ENCODE data around the gene CTR9. TPM values are rescaled to one million over a fixed set of nuclear protein-coding genes. Genes with fewer than 3 reads are reported as not detected.

Gene CTR9
- total and polyA plus RNA-seq, 12 donors: 13.8 to 58.4 (median 32.4) TPM

GRCh38 chr11:10796191-10796590 lies 45.1 kb downstream of the CTR9 start:
- no peak overlapping the region for H3K27ac ChIP-seq
- no peak for TF ChIP-seq POLR2A (IDR thresholded peaks at IDR 0.05)
- TF ChIP-seq CTCF (IDR thresholded peaks at IDR 0.05): no peak
- peaks cover 0 to 3% of the 10 kb centered on the region in 2 donors for H3K4me1 ChIP-seq (replicated peaks in 1 of 2)
- no peak overlapping the region for H3K4me3 ChIP-seq
- H3K36me3 ChIP-seq (replicated peaks in 1 of 2): peaks cover 0 to 55% of the 10 kb centered on the region in 2 donors
- intact Hi-C loops (cut with DNase I): loop anchor here in 1 of 2 donors (10.0 kb wide), 1 partner anchor 229 kb away; no protein-coding TSS in a partner anchor
- H3K9me3 ChIP-seq (replicated peaks in 1 of 3): no peaks in the 10 kb centered on the region
- H3K27me3 ChIP-seq: no peaks in the 10 kb centered on the region
- no peak for DNase-seq
- 72 to 92% (median 75%) methylated on average over 2 of the region's 2 CpGs for WGBS, 4 donors

- no peak overlapping the region for H3K4me3 ChIP-seq
- H3K36me3 ChIP-seq (replicated peaks in 1 of 2): peaks cover 0 to 63% of the 10 kb centered on the region in 2 donors
- WGBS, 4 donors: 85 to 89% (median 86%) methylated on average over 2 of the region's 2 CpGs
- H3K27me3 ChIP-seq: no peaks in the 10 kb centered on the region
- intact Hi-C loops (cut with DNase I): loop anchor here in 1 of 2 donors (10.0 kb wide), 1 partner anchor 228 kb away; no protein-coding TSS in a partner anchor
- TF ChIP-seq POLR2A (IDR thresholded peaks at IDR 0.05) (no peak), CTCF (IDR thresholded peaks at IDR 0.05) (no peak)
- DNase-seq: no peak
- H3K27ac ChIP-seq: no peak overlapping the region
- H3K4me1 ChIP-seq (replicated peaks in 1 of 2): peaks cover 0 to 3% of the 10 kb centered on the region in 2 donors
- no peaks in the 10 kb centered on the region for H3K9me3 ChIP-seq (replicated peaks in 1 of 3)
These were observed 46.0 kb downstream of the CTR9 start for GRCh38 chr11:10797001-10797400.

GRCh38 chr11:10797531-10797930 lies 46.5 kb downstream of the CTR9 start:
- no peaks in the 10 kb centered on the region for H3K9me3 ChIP-seq (replicated peaks in 1 of 3)
- peaks cover 0 to 68% of the 10 kb centered on the region in 2 donors for H3K36me3 ChIP-seq (replicated peaks in 1 of 2)
- H3K27ac ChIP-seq: no peak overlapping the region
- intact Hi-C loops (cut with DNase I): loop anchor here in 1 of 2 donors (10.0 kb wide), 1 partner anchor 227 kb away; no protein-coding TSS in a partner anchor
- H3K4me3 ChIP-seq: no peak overlapping the region
- H3K4me1 ChIP-seq (replicated peaks in 1 of 2): peaks cover 0 to 2% of the 10 kb centered on the region in 2 donors
- 72 to 81% (median 76%) methylated on average over 3 of the region's 3 CpGs for WGBS, 4 donors
- H3K27me3 ChIP-seq: no peaks in the 10 kb centered on the region
- no peak for TF ChIP-seq CTCF (IDR thresholded peaks at IDR 0.05)
- no peak for TF ChIP-seq POLR2A (IDR thresholded peaks at IDR 0.05)
- DNase-seq: no peak

GRCh38 chr11:10798330-10798928 lies 47.4 kb downstream of the CTR9 start:
- Histone ChIP-seq H3K36me3 (replicated peaks in 1 of 2) (peaks cover 0 to 77% of the 10 kb centered on the region in 2 donors), H3K27me3 (no peaks in the 10 kb centered on the region), H3K9me3 (replicated peaks in 1 of 3) (no peaks in the 10 kb centered on the region), H3K4me3 (no peak overlapping the region), H3K4me1 (replicated peaks in 1 of 2) (no peaks in the 10 kb centered on the region), H3K27ac (no peak overlapping the region)
- intact Hi-C loops (cut with DNase I): loop anchor here in 1 of 2 donors (10.0 kb wide), 1 partner anchor 226 kb away; no protein-coding TSS in a partner anchor
- no peak for DNase-seq
- 64 to 75% (median 67%) methylated on average over 4 of the region's 4 CpGs for WGBS, 4 donors
- TF ChIP-seq CTCF (IDR thresholded peaks at IDR 0.05) (no peak), POLR2A (IDR thresholded peaks at IDR 0.05) (no peak)

Data from adrenal gland (tissue), 12 donors.